ENCODE measurements around the gene ASB15. TPM values are rescaled to one million over a fixed set of nuclear protein-coding genes. Genes with fewer than 3 reads are reported as not detected.

Gene ASB15
- total RNA-seq, 4 donors from 2014 or later, result not detected

DNA sequence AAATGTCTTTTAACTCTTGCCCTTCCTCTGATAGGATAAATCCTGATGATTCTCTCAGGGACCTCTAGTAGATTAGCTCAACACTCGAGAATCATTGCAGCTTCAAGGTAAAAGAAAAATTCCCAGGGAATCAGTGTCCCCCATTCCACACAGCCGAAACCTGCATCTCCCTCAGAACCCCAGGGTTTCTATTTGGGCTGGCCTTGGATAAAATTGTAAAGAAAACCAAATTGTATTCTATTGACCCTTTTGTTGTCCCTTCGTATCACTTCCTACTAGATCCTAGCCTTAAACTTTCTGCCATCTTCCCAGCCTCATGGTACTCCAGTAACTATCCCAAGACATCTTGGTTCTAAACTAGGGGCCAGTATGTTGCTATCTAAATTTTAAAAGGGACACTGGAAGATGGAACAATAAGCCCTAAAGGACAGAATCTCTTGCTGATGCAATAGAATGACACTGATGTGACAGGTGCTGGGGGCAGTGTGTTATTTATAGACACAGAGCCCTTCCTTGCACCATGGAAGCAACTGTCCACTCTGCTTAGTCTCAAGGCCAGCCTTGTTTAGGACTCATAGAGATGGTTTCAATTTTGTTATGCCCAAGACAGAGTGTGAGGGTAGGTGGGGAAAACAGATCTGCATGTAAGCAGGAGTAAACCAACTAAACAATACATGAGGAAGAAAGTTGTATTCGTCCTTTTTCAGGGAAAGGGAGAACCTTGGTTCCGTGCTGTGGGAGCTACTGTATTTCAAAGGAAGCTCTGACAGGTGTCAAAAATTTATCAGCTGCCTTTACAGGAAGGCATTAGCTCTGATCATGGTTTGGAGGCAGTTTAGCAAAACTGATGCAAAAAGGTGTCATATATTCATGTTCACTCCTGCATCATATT, 7.6 kb downstream of the ASB15 start:
- ATAC-seq (ENCODE audit: low FRiP score) (no peak), DNase-seq (ENCODE audit: low spot score) (no peak)
- TF ChIP-seq, protein P1, sequence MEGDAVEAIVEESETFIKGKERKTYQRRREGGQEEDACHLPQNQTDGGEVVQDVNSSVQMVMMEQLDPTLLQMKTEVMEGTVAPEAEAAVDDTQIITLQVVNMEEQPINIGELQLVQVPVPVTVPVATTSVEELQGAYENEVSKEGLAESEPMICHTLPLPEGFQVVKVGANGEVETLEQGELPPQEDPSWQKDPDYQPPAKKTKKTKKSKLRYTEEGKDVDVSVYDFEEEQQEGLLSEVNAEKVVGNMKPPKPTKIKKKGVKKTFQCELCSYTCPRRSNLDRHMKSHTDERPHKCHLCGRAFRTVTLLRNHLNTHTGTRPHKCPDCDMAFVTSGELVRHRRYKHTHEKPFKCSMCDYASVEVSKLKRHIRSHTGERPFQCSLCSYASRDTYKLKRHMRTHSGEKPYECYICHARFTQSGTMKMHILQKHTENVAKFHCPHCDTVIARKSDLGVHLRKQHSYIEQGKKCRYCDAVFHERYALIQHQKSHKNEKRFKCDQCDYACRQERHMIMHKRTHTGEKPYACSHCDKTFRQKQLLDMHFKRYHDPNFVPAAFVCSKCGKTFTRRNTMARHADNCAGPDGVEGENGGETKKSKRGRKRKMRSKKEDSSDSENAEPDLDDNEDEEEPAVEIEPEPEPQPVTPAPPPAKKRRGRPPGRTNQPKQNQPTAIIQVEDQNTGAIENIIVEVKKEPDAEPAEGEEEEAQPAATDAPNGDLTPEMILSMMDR (IDR thresholded peaks at IDR 0.05), result no peak

DNA sequence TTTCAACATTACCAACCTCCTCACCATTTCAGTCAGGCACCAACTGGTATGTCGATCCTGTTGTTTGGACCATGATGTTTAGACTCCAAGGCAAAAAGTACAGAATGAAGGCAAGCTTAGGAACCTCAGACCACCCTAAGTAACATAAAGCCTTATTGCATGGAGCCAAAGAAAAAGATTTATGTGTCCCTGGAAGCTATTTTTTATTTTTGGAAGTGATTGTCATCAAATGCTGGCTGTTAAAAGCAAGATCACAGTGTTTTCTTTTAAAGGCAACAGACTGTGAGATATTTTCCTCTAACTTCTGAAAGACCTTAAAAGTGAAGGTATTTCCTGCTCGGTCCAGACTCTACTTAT, 8.2 kb downstream of the ASB15 start:
- TF ChIP-seq, protein P1 (IDR thresholded peaks at IDR 0.05), result no peak
- ATAC-seq (ENCODE audit: low FRiP score), result no peak
- DNase-seq (ENCODE audit: low spot score), result no peak

DNA sequence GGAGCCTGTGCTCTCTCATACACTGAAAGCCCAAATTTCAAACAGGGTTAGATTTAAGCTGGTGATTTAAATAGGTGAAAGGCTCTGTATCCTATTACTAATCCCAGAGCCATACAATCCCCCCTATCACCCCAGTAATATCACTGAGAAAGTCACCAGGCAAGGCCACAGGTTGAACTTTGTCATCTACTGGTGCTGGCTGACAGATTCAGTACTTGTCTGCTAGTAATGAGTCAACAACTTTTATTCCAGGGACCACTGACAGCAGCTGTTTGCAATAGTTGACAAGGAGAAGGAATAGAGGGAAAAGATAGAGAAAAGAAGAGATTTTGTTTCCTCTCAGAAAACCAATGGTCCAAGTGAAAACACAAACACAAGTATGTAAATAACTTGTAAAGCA, 10.4 kb downstream of the ASB15 start:
- ATAC-seq (ENCODE audit: low FRiP score) (no peak), DNase-seq (ENCODE audit: low spot score) (no peak)
- TF ChIP-seq, protein P1 (IDR thresholded peaks at IDR 0.05), result no peak

DNA sequence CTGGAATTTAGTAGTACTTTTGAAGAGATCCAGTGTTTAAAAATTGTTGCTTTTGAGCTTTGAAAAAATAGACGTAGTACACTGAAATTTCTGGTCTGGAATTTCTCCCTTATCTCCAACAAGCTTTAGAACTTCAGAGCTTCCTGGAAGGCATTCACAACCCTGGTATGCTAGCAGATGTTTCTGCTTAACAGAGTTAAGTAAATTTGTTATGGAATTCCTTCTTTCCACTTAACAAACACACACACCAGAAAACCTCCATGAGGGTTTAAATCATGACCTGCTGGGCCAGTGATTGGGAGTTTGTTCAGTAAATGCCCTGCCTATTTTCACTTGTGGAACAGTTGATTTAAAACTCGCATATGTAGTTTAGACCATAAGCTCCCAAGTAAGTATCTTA, 13.7 kb downstream of the ASB15 start:
- DNase-seq (ENCODE audit: low spot score) (no peak), ATAC-seq (ENCODE audit: low FRiP score) (no peak)
- TF ChIP-seq, protein P1 (IDR thresholded peaks at IDR 0.05), result no peak

DNA sequence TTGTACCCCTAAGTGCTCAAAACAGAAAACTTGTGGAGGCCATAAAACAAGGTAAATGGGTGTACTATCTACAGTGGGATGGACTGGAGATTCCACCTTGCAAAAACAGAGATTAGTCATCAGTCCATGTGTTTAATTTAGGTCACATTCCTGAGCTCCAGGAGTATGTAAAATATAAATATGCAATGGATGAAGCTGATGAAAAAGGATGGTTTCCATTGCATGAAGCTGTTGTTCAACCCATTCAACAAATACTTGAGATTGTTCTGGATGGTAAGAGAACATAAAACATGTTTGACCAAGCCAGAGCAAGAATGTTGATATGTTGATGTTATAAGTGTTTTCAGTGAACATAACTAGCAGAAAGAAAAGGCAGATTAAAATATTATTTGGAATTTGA, 14.6 kb downstream of the ASB15 start:
- DNase-seq (ENCODE audit: low spot score), result no peak
- no peak for ATAC-seq (ENCODE audit: low FRiP score)
- TF ChIP-seq, protein P1 (IDR thresholded peaks at IDR 0.05), result no peak

DNA sequence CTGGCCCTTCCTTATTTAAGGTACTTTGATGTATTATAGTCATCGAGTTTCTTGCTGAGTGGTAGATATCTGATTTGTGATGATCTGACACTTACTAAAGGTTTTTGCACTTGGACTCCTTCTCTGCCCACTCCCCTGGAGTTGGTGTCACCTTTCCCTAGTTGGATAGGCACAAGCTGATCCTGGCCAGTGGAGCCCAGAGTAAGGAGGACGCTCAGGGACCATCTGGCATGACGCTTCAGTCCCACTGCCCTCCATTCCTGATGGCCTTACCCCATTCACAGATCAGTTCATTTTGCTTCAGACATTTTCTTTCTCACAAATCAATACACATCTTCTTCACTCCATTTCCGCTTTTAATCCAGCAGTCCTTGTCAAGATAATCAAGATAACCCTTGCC, 20.1 kb downstream of the ASB15 start:
- TF ChIP-seq, protein P1 (IDR thresholded peaks at IDR 0.05), result no peak
- ATAC-seq (ENCODE audit: low FRiP score), result no peak
- DNase-seq (ENCODE audit: low spot score), result no peak
